DND-41 (cell line): Measurements from ENCODE around the gene USP48.

Experiments used
- EZH2 ChIP-seq: IDR thresholded peaks from 3 replicates; pipeline ENCODE4 v1.6.1; 2012; ENCODE audit warnings: borderline replicate concordance, low read depth, mild to moderate bottlenecking, moderate library complexity, low read length, inconsistent platforms; ENCODE audit not compliant: severe bottlenecking
- TF ChIP-seq, protein P1 (sequence below): IDR thresholded peaks from 2 replicates; pipeline ENCODE4 v1.5.1; 2012; ENCODE audit warnings: borderline replicate concordance, low read length, moderate library complexity, mild to moderate bottlenecking; ENCODE audit not compliant: poor library complexity, severe bottlenecking; ENCODE audit errors: extremely low read depth

DNA sequence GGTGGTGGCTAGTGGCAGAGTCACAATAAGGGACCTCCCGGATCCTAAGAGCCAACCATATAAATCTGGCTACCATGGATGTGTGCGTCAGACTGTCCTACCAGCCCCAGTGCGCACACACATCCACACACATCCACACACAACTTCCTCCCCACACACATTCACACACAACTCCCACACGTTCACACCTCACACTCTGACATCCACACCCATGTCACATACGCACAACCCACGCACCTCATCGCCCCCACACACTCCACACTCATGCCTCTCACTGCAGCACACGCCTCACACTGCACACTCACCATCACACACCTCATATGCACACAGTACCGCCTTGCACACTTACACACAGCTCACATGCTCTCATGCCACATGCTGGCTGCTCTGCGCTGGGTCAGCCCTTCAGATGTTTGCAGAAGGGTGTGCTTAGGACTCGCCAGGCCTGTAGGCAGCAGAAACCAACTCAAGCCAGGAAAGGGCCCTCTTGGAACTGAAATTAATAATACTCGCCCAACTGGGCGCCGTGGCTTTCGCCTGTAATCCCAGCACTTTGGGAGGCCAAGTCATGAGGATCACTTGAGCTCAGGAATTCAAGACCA lies 32.1 kb upstream of the USP48 start:
- TF ChIP-seq, protein P1, sequence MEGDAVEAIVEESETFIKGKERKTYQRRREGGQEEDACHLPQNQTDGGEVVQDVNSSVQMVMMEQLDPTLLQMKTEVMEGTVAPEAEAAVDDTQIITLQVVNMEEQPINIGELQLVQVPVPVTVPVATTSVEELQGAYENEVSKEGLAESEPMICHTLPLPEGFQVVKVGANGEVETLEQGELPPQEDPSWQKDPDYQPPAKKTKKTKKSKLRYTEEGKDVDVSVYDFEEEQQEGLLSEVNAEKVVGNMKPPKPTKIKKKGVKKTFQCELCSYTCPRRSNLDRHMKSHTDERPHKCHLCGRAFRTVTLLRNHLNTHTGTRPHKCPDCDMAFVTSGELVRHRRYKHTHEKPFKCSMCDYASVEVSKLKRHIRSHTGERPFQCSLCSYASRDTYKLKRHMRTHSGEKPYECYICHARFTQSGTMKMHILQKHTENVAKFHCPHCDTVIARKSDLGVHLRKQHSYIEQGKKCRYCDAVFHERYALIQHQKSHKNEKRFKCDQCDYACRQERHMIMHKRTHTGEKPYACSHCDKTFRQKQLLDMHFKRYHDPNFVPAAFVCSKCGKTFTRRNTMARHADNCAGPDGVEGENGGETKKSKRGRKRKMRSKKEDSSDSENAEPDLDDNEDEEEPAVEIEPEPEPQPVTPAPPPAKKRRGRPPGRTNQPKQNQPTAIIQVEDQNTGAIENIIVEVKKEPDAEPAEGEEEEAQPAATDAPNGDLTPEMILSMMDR, result no peak
- TF ChIP-seq EZH2, result no peak
